HG02938 (cell line): ENCODE data around the gene NARS2.
"Not testable (repeated sequence)": the region's sequence is repeated elsewhere in the genome, so short reads cannot be mapped to it uniquely, and the experiment has no call there.

Experiments
- ATAC-seq: cut with Tn5 transposase; IDR thresholded peaks from one replicate; pipeline ENCODE4 v1.9.1; 2021; ENCODE audit warnings: mild to moderate bottlenecking, moderate library complexity; ENCODE audit not compliant: unreplicated experiment

NARS2 gene

DNA sequence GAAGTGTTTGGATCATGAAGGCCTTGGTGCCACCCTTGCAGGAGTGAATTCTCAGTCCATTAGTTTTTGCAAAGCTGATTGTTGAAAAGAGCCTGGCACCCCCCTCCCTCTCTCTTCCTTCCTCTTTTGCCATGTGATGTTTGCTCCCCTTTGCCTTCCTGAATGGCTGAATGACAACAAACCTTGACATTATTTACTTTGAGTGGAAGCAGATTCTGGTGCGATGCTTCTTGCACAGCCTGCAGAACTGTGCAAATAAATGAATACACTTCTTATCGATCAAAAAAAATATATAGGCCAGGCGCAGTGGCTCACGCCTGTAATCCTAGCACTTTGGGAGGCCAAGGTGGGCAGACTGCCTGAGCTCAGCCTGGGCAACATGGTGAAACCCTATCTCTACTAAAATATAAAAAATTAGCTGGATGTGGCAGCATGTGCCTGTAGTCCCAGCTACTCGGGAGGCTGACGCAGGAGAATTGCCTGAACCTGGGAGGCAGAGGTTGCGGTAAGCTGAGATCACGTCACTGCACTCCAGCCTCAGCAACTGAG is 2.0 kb upstream of the NARS2 start:
- ATAC-seq, result no peak

DNA sequence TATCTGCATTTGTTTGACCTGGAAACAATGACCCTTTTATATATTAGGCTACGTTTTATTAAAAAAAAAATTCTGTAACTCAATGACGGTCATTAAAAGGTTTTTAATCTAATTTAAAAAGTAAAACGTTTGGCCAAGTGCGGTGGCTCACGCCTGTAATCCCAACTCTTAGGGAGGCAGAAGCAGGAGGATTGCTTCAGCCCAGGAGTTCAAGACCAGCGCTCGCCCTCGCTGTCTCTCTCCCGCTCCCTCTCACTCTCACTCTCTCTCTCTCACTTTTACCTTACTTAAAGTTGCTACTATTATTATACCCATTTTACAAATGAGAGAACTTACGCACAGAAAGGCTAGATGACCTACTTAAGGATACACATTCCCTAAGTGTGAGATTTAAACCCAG is 814 bp upstream of the NARS2 start:
- no peak for ATAC-seq

DNA sequence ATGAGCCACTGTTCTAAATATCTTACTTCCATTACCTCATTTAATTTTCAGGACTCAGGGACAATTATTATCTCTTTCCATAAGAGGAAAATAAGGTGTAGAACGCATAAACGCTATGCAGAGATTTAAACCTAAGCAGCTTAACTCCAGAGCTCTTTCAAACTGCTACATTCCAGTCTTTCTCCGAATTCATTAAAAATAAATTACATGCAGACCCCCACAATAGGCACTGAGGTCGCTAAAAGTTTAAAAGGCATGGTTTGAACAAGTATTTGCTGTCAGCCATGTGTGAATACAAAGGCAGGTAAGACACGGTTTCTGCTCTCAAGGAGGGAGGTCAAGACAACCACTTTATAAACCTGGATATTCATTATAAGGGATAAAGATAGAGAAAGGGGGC is 983 bp downstream of the NARS2 start:
- ATAC-seq, result no peak

DNA sequence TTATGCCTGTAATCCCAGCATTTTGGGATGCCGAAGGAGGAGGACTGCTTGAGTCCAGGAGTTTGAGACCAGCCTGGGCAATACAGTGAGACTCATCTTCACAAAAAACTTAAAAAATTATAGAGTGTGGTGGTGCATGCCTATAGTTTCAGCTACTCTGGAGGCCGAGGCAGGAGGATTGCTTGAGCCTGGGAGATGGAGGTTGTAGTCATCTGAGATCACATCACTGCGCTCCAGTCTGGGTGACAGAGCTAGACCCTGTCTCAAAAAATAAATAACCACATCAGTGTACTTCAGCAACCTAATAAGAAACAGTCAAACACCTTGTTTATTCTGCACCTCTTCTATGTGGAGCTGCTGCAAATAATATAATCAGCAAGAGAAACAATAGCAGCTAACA is 1.4 kb downstream of the NARS2 start:
- ATAC-seq, result no peak

DNA sequence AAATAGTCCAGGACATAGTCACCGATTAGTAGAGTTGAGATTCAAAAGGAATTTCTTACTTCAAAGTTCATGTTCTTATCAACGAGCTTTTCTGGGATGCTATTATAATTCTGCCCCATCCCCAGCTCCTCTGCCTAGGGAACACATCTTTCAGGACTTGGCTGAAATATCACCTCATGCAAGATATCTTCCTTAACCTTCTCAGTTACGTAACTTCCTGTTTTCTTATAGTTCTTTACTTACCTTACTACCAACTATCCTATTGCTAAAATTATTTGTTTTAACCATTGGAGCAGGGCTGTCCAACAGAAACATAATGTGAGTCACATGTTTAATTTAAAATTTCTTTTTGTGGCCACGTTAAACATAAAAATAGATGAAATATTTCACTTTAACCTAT is 2.3 kb downstream of the NARS2 start:
- no peak for ATAC-seq

DNA sequence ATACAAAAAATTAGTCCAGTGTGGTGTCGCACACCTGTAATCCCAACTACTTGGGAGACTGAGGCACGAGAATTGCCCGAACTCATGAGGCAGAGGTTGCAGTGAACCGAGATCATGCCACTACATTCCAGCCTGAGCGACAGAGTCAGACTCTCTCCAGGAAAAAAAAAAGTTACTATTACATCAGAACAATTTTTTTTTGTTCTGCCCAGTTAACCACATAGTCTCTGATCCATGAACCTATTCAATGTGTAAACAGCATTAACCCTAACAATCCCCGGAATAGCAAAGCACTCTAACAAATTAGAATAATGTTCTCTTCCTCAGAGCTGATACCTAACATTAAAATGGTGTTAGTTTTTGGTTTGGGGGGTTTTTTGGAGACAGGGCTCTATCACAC is 4.6 kb downstream of the NARS2 start:
- no peak for ATAC-seq

DNA sequence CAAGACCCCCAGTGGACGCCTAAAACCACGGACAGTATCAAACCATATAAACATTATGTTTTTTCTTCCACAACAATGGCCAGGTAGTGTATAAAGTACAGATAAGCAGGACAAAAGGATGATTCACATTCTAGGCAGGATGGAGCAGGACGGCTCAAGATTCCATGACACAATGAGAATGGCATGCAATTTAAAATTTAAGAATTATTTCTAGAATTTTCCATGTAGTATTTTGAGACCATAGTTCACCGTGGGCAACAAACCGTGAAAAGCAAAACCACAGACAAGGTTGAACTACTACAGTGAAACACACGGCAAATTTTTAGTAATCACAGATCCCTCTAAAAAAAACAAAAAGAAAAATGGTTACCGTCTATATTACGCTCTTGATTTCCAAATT is 7.5 kb downstream of the NARS2 start:
- no peak for ATAC-seq

DNA sequence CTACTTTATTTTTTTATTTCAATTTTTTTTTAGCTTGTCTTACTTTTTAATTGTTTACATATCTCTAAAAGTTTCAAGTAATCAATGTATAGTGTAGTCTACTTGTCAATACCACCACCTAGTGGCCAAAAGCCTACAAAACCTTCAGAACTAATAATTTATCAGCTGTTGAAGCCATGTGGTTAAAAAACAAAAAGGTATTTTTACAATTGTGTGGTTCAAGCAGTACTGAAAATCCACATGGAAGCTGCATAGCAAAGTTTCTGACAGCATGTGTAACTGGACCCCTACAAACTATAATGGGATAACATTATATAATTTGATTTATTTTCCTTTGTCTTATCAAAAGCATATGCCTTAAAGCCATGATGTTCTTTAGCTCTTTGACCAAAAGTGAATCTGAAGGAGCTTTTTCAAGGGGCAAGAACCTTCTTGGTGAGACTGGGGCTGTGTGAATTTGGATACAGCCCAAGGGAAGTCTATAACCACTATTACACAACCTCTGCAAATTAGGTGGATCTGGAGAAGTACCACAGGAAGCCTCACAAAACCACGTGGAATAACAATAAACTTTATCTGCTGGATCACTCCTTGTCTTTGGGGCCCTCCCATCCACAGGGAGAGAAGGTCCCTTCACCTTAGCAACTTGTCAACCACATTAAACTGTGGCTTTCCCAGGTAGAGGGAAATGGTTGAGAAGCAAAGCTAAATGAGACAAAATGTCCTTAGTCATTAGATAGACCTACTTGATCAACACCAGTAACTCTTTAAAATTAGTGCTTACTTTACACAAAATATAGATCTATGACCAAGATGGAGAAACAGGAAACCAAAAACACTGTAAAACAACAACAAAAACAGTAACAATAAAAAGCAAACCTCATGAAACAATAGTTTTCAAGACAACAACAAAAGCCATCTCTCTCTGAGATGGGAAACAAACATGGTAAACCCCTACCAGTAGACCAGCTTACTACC is 9.9 kb downstream of the NARS2 start:
- ATAC-seq, result no peak

DNA sequence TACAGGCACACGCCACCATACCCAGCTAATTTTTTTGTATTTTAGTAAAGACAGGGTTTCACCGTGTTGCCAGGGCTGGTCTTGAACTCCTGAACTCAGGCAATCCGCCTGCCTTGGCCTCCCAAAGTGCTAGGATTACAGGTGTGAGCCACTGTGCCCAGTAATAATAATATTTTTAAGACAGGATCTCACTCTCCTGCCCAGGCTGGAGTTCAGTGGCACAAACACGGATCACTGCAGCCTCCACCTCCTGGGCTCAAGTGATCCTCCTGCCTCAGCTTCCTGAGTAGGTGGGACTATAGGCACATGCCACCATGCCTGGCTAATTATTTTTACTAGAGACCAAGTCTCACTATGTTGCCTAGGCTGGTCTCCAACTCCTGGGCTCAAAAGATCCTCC is 10.6 kb downstream of the NARS2 start:
- ATAC-seq, result not testable (repeated sequence)

DNA sequence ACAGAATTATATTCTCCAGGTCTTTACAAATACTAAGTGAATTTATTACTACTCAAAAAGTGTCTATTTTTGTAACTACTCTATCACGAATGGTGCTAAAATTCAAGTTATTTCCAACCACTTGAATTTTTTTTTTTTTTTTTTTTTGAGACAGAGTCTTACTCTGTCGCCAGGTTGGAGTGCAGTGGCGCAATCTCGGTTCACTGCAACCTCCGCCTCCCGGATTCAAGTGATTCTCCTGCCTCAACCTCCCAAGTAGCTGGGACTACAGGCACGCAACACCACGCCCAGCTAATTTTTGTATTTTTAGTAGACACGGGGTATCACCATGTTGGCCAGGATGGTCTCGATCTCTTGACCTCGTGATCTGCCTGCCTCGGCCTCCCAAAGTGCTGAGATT is 11.6 kb downstream of the NARS2 start:
- not testable (repeated sequence) for ATAC-seq

DNA sequence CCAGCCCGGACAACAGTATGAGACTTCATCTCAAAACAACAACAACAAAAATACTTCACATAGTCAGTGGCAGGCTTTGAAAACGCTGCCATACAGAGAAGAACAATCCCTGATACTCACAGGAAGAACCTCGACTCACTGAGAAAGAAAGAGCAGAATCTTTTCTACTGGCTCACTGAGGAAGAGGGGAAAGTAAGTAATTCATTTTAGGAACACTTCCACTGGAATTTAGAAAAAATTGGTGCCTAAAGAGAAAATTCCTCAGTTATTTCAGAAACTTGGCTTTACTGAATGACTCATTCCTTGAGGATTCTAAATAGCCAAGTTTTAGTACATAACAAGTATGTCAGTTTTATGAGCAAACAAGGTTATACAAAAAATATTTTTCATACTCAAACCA is 12.3 kb downstream of the NARS2 start:
- ATAC-seq, result no peak

DNA sequence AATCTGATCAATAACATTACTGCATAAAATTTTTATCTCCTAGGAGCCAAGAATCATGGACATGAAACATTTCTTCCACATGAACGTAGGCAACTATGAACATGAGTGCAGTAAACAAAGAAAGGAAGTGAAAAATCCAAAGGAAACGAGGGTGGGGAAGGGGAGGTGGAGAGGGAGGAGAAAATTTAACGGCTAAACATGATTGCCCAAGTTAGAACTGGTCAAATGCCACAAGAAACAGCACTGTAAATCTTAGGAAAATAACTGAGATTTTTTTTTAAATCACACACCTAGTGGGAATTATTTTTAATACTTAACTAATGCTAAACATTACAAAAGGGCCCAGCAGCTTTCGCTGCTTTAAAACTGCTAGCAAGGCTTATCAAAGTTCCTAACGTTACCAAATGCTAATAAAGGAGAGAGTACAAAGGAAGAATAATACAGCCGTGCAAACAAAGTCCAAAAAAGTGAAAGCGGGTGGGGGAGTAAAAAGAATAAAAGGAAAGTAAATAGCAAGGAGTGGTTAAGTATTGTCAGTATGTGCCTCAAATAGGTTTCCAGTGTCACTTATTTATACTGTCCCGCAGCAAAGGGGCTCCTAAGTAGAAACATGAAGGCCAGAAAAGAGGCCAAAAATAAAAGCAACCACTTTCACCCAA is 13.7 kb downstream of the NARS2 start:
- ATAC-seq, result no peak

DNA sequence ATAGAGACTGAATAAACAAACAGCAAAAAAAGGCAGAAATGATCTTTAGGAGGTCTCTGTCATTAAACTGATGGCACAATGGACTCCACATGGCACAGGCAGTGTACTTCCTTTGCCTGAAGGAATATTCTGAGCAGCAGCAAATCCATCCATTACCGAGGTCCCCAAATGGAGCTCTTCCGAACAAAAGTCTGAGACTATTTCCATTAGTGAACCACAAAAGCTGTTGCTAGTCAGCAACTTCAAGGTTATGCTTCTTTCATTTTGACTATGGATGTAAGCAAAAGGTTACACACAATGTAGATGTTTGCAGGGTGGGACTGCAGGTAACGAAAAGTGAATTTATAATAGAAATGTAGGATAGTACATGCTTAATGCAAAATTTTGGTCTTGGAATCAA is 14.5 kb downstream of the NARS2 start:
- ATAC-seq, result no peak

DNA sequence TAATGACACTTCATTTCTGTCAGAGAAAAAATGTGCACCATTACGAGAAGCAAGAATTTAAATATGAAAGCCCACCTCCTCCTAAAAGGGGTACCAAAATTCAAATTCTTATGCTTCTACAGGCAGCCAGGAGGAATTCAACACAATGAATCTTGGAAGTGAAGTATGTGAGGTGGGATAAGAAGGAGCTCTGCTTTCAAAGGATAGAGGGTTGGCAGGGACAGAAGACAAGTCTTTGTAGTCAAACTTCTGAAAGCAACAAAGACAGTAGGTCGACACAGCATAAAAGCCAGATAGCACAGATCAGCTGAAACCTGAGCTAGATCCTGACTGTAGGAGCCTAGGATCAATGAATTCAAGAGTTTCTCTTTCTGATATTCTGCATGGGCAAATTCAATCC is 17.4 kb downstream of the NARS2 start:
- no peak for ATAC-seq

DNA sequence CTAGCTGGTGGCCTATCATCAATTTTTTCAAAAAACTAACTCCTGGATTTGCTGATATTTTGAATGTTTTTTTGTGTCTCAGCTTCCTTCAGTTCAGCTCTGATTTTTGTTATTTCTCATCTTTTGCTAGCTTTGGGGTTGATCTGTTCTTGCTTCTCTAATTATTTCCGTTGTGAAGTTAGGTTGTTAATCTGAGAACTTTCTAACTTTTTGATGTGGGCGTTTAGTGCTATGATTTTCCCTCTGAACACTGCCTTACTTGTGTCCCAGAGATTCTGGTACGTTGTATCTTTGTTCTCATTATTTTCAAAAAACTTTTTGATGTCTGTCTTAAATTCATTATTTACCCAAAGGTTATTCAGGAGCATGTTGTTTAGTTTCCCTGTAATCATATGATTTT is 19.1 kb downstream of the NARS2 start:
- ATAC-seq, result no peak

DNA sequence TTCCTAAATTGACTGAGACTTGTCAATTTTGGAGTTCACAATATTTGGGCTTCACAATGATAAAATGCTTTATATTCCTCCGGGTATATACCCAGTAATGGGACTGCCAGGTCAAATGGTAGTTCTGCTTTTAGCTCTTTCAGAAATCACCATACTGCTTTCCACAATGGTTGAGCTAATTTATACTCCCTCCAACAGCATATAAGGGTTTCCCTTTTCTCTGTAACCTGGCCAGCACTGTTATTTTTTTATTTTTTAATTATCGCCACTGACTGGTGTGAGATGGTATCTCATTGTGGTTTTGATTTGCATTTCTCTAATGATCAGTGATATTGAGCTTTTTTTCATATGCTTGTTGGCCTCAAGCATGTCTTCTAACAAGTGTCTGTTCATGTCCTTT is 21.8 kb downstream of the NARS2 start:
- ATAC-seq, result no peak

DNA sequence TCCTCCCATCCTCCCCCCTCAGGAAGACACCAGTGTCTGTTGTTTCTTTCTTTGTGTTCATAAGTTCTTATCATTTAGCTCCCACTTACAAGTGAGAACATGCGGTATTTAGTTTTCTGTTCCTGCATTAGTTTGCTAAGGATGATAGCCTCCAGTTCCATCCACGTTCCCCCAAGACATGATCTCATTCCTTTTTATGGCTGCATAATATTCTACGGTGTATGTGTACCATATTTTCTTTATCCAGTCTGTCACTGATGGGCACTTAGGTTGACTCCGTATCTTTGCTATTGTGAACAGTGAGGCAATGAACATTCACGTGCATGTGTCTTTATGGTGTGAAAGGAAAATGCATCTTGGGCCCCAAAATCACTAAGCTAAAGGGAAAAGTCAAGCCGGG is 22.5 kb downstream of the NARS2 start:
- ATAC-seq, result not testable (repeated sequence)

DNA sequence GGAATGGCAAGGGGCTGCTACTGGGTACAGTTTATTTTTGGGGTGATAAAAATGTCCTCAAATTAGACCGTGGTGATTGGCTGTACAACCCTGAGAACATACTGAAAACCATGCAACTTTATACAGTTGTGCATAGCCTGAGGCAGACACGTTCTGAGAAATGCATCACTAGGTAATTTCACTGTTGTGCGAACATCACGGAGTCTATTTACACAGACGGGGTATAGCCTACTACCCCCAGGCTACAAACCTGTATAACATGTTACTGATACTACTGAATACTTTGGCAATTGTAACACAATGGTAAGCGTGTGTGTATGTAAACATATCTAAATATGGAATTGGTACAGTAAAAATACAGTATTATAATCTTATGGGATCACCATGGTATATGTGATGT is 23.6 kb downstream of the NARS2 start:
- ATAC-seq, result no peak

DNA sequence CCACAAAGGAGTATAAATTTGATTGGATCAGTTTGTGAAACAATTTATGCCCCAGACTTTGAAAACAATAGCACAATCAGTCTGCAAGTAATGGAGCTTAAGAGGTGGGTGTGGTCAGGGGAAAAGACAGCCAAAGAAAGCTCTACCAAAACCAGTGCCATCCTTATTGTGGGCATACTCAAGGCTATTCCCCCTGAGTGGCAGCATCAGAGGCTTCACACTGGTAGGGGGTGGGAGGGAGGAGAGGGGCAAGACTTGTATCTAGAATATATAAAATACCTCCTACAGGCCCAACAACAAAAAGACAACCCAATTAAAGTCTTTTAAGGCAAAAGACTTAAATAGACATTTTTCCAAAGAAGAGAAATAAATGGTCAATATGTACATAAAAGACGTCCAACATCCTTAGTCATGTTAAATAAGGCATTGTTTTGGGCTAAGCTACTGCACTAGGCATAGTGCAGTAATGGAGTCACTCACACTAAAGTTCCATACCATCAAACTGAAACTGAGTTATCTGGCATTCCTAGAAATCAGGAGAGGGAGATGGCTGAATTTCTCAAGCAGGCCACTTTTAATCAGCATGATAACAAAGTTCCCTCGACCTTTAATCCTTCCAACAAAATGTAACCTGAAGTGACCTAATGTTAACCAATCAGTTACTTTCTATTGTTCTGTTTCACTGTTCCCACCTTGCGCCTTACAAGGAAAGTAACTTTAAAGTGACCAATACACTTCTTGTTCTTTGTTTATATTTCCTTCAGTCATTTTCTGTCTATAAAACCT is 24.8 kb downstream of the NARS2 start:
- ATAC-seq, result no peak

DNA sequence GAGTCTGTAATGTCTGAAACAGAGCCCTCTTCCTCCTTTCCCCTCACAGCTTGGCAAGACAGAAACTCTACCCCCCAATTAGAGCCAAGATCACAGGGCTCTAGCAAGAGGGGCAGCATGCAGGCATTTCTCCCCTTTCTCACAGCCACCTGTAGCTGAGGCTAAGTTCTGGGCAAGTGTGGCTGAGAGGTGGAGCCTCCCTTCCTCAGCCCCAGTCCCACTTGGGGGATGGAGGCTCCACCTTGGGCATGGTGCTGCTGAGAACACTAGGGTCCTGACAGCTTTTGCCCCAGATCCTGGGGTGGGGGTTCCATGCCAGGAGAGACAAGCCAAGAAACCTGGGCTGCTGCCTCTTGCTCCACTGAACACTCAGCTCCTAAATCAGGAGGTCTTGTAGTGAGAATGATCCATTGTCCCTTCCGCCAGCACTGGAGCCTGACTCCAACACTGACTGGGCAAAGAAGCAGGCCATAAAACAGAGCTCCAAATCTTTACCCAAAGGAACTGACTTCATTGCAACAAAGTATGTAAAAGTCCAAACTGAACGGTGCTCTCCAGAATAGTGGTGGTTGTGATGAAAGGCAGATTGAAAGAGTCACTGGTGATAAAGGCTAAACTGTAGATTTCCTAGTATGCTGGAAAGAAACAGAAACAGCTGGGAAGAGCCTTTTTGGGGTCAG is 25.6 kb downstream of the NARS2 start:
- ATAC-seq, result no peak
